Mesenchymal stem cell (in vitro differentiated cells and primary cell): ENCODE results near the gene GALNT4.
A peak's percentile ranks its signal among the peaks of the same experiment; 100 is the strongest.

ENCODE experiments used
- DNase-seq: peaks from one replicate; pipeline ENCODE4 v3.0.0-alpha.2; 2013
- H2AFZ ChIP-seq: one replicate; pipeline ENCODE4 v1.6.1; 2013; ENCODE audit warnings: low read depth, mild to moderate bottlenecking, control low read depth, inconsistent platforms, low read length, moderate library complexity
- H2AK5ac ChIP-seq: 2 replicates; pipeline ENCODE4 v1.6.1; 2013; ENCODE audit warnings: low read length, moderate library complexity, mild to moderate bottlenecking, inconsistent platforms; ENCODE audit not compliant: severe bottlenecking
- H2BK120ac ChIP-seq: one replicate; pipeline ENCODE4 v1.6.1; 2013; ENCODE audit warnings: low read depth, mild to moderate bottlenecking, inconsistent platforms, low read length, moderate library complexity
- H2BK12ac ChIP-seq, 2 experiments: one replicate each; pipeline ENCODE4 v1.6.1; 2013; ENCODE audit warnings: inconsistent platforms in 2 of 2, low read length in 2 of 2, mild to moderate bottlenecking in 2 of 2, moderate library complexity in 2 of 2, control low read depth in 1 of 2
- H2BK15ac ChIP-seq: one replicate; pipeline ENCODE4 v1.6.1; 2013; ENCODE audit warnings: mild to moderate bottlenecking, low read depth, inconsistent platforms; ENCODE audit not compliant: poor library complexity, severe bottlenecking
- H2BK5ac ChIP-seq: 2 replicates; pipeline ENCODE4 v1.6.1; 2013; ENCODE audit warnings: low read depth, mild to moderate bottlenecking, low read length, control low read depth, inconsistent platforms; ENCODE audit not compliant: poor library complexity, severe bottlenecking
- H3K14ac ChIP-seq, 2 experiments: one replicate each; pipeline ENCODE4 v1.6.1; 2013; ENCODE audit warnings: inconsistent platforms in 2 of 2, low read length in 2 of 2, control low read depth in 1 of 2, mild to moderate bottlenecking in 1 of 2, moderate library complexity in 1 of 2
- H3K18ac ChIP-seq, 2 experiments: one replicate each; pipeline ENCODE4 v1.6.1; 2013; ENCODE audit warnings: inconsistent platforms in 2 of 2, low read length in 2 of 2, control low read depth in 1 of 2, low read depth in 1 of 2, mild to moderate bottlenecking in 1 of 2
- H3K23ac ChIP-seq, 2 experiments: one replicate each; pipeline ENCODE4 v1.6.1; 2013; ENCODE audit warnings: inconsistent platforms in 2 of 2, low read length in 2 of 2, mild to moderate bottlenecking in 2 of 2, moderate library complexity in 2 of 2, control low read depth in 1 of 2
- H3K27ac ChIP-seq: 2 replicates; pipeline ENCODE4 v1.5.1; 2013; ENCODE audit warnings: mild to moderate bottlenecking, moderate library complexity, low read length, control low read depth, inconsistent platforms; ENCODE audit not compliant: poor library complexity, severe bottlenecking
- H3K27me3 ChIP-seq, 2 experiments: 2 replicates each; pipeline versions ENCODE4 v1.6.1 to v1.7.0; 2013; ENCODE audit warnings: low read length in 2 of 2, mild to moderate bottlenecking in 2 of 2, moderate library complexity in 2 of 2, control low read depth in 1 of 2, inconsistent platforms in 1 of 2; ENCODE audit not compliant: control insufficient read depth in 1 of 2, insufficient read depth in 1 of 2
- H3K36me3 ChIP-seq, 2 experiments: 2 replicates each; pipeline versions ENCODE4 v1.6.1 to v1.7.0; 2013; ENCODE audit warnings: low read length in 2 of 2, control low read depth in 1 of 2, inconsistent platforms in 1 of 2, low read depth in 1 of 2, mild to moderate bottlenecking in 1 of 2; ENCODE audit not compliant: insufficient read depth in 2 of 2, control insufficient read depth in 1 of 2
- H3K4ac ChIP-seq, 2 experiments: one replicate each; pipeline ENCODE4 v1.6.1; 2013; ENCODE audit warnings: inconsistent platforms in 2 of 2, low read length in 2 of 2, mild to moderate bottlenecking in 2 of 2, moderate library complexity in 2 of 2, control low read depth in 1 of 2, low read depth in 1 of 2
- H3K4me1 ChIP-seq: 2 replicates; pipeline ENCODE4 v1.6.1; 2013; ENCODE audit warnings: low read depth, low read length, control low read depth; ENCODE audit not compliant: control insufficient read depth, insufficient read depth
- H3K4me2 ChIP-seq: 2 replicates; pipeline ENCODE4 v1.6.1; 2013; ENCODE audit warnings: low read length, mild to moderate bottlenecking, inconsistent platforms; ENCODE audit not compliant: poor library complexity, severe bottlenecking
- H3K4me3 ChIP-seq, 2 experiments: 2 replicates each; pipeline versions ENCODE4 v1.5.1 to v1.7.0; 2013; ENCODE audit warnings: low read length in 2 of 2, mild to moderate bottlenecking in 2 of 2, control low read depth in 1 of 2, low read depth in 1 of 2; ENCODE audit not compliant: insufficient read depth in 1 of 2
- H3K79me1 ChIP-seq: replicated peaks from 2 replicates; pipeline ENCODE4 v1.6.1; 2013; ENCODE audit warnings: mild to moderate bottlenecking, control low read depth, low read length, inconsistent platforms; ENCODE audit not compliant: poor library complexity, severe bottlenecking
- H3K9ac ChIP-seq: 2 replicates; pipeline ENCODE4 v1.7.0; 2013; ENCODE audit warnings: mild to moderate bottlenecking, low read length, moderate library complexity
- H3K9me3 ChIP-seq: 2 replicates; pipeline ENCODE4 v1.7.0; 2013; ENCODE audit warnings: mild to moderate bottlenecking, low read length; ENCODE audit not compliant: control insufficient read depth
- H4K8ac ChIP-seq: one replicate; pipeline ENCODE4 v1.6.1; 2013; ENCODE audit warnings: inconsistent platforms, mild to moderate bottlenecking, low read length, moderate library complexity
- H4K91ac ChIP-seq: one replicate; pipeline ENCODE4 v1.6.1; 2013; ENCODE audit warnings: mild to moderate bottlenecking, low read length, inconsistent platforms
- WGBS: methylation state at CpG from one replicate; pipeline ENCODE4 v1.1.7; 2013; ENCODE audit warnings: mixed read lengths; 5-methylcytosine and 5-hydroxymethylcytosine counted together

The GALNT4 gene

GRCh38 chr12:89547101-89547500 lies 22.5 kb upstream of the GALNT4 start:
- H2AFZ ChIP-seq, result no peak overlapping the region
- no peak overlapping the region for H4K8ac ChIP-seq
- H3K9ac ChIP-seq, result no peak overlapping the region
- H3K4ac ChIP-seq, result no peak overlapping the region
- H3K23ac ChIP-seq, result no peak overlapping the region
- no peak overlapping the region for H4K91ac ChIP-seq
- H3K27me3 ChIP-seq, result no peaks in the 10 kb centered on the region
- H3K4me1 ChIP-seq, result peaks cover 4% of the 10 kb centered on the region
- H2BK12ac ChIP-seq, result no peak overlapping the region
- H2BK15ac ChIP-seq, result no peak overlapping the region
- no peak overlapping the region for H3K4me3 ChIP-seq
- H2BK5ac ChIP-seq, result no peak overlapping the region
- no peak overlapping the region for H2AK5ac ChIP-seq
- no peak overlapping the region for H3K14ac ChIP-seq
- H3K9me3 ChIP-seq, result no peaks in the 10 kb centered on the region
- no peak overlapping the region for H3K27ac ChIP-seq
- H2BK120ac ChIP-seq, result no peak overlapping the region
- no peaks in the 10 kb centered on the region for H3K36me3 ChIP-seq
- no peak overlapping the region for H3K18ac ChIP-seq
- 37% methylated on average over 3 of the region's 4 CpGs for WGBS
- no peak for DNase-seq
- H3K4me2 ChIP-seq, result no peak overlapping the region
- no peaks in the 10 kb centered on the region for H3K79me1 ChIP-seq

GRCh38 chr12:89546151-89546550 lies 21.6 kb upstream of the GALNT4 start:
- 81% methylated on average over 4 of the region's 4 CpGs for WGBS
- Histone ChIP-seq H3K18ac (no peak overlapping the region), H3K36me3 (no peaks in the 10 kb centered on the region), H3K79me1 (no peaks in the 10 kb centered on the region), H3K9ac (no peak overlapping the region), H3K4me2 (no peak overlapping the region), H2BK15ac (no peak overlapping the region), H4K8ac (no peak overlapping the region), H3K23ac (no peak overlapping the region), H3K27ac (no peak overlapping the region), H4K91ac (no peak overlapping the region), H3K4ac (no peak overlapping the region), H3K9me3 (no peaks in the 10 kb centered on the region), H2BK5ac (no peak overlapping the region), H3K27me3 (no peaks in the 10 kb centered on the region), H3K14ac (no peak overlapping the region), H2BK120ac (no peak overlapping the region), H2AFZ (no peak overlapping the region), H3K4me1 (peaks cover 4% of the 10 kb centered on the region), H3K4me3 (no peak overlapping the region), H2AK5ac (no peak overlapping the region), H2BK12ac (no peak overlapping the region)
- no peak for DNase-seq

- H3K4me2 ChIP-seq, result no peak overlapping the region
- H2BK5ac ChIP-seq, result no peak overlapping the region
- no peak overlapping the region for H2BK12ac ChIP-seq
- H3K9me3 ChIP-seq, result no peaks in the 10 kb centered on the region
- H3K14ac ChIP-seq, result no peak overlapping the region
- H4K91ac ChIP-seq, result no peak overlapping the region
- H4K8ac ChIP-seq, result peak overlapping the region; percentile 5
- no peak overlapping the region for H2AFZ ChIP-seq
- H3K9ac ChIP-seq, result no peak overlapping the region
- H3K4me3 ChIP-seq, result no peak overlapping the region
- H2BK120ac ChIP-seq, result no peak overlapping the region
- peaks cover 4% of the 10 kb centered on the region for H3K4me1 ChIP-seq
- no peak overlapping the region for H2BK15ac ChIP-seq
- DNase-seq, result peak; percentile 60
- H3K27me3 ChIP-seq, result no peaks in the 10 kb centered on the region
- no peak overlapping the region for H3K27ac ChIP-seq
- no peak overlapping the region for H3K23ac ChIP-seq
- H2AK5ac ChIP-seq, result no peak overlapping the region
- no peaks in the 10 kb centered on the region for H3K79me1 ChIP-seq
- no peaks in the 10 kb centered on the region for H3K36me3 ChIP-seq
- no peak overlapping the region for H3K4ac ChIP-seq
- 54% methylated on average over 6 of the region's 6 CpGs for WGBS
- H3K18ac ChIP-seq, result no peak overlapping the region
These were observed 20.1 kb upstream of the GALNT4 start for GRCh38 chr12:89544681-89545184.

- 91% methylated on average over 1 of the region's 1 CpG for WGBS
These were observed 19.4 kb upstream of the GALNT4 start for GRCh38 chr12:89544022-89544421.

More at GRCh38 chr12:89544022-89544421, 19.4 kb upstream of the GALNT4 start:
- H2AFZ ChIP-seq, result no peak overlapping the region
- H3K4me1 ChIP-seq, result peaks cover 4% of the 10 kb centered on the region
- H3K4me2 ChIP-seq, result no peak overlapping the region
- H3K14ac ChIP-seq, result no peak overlapping the region
- H2AK5ac ChIP-seq, result peak overlapping the region; percentile 40
- H3K27ac ChIP-seq, result no peak overlapping the region
- no peaks in the 10 kb centered on the region for H3K27me3 ChIP-seq
- no peak overlapping the region for H2BK120ac ChIP-seq
- no peak overlapping the region for H2BK15ac ChIP-seq
- no peak overlapping the region for H3K4me3 ChIP-seq
- peak overlapping the region; percentile 70 for H4K91ac ChIP-seq
- H2BK12ac ChIP-seq, result peak overlapping the region in 1 of 2 experiments; percentile 86
- peak overlapping the region; percentile 37 for H2BK5ac ChIP-seq
- H3K18ac ChIP-seq, result peak overlapping the region in 1 of 2 experiments; percentile 12
- no peaks in the 10 kb centered on the region for H3K36me3 ChIP-seq
- no peaks in the 10 kb centered on the region for H3K9me3 ChIP-seq
- H3K23ac ChIP-seq, result no peak overlapping the region
- no peak overlapping the region for H4K8ac ChIP-seq
- no peak overlapping the region for H3K9ac ChIP-seq
- no peak for DNase-seq
- H3K4ac ChIP-seq, result no peak overlapping the region
- no peaks in the 10 kb centered on the region for H3K79me1 ChIP-seq
